A204.1 (cell line): Measurements from ENCODE around the gene RECK.
"Not testable (repeated sequence)": the region's sequence is repeated elsewhere in the genome, so short reads cannot be mapped to it uniquely, and the experiment has no call there.

Experiments
- FAIRE-seq: peaks from 2 replicates; lab custom pipeline; 2012; peaks lifted over from hg19 to GRCh38; lab: Jason Lieb, UNC

RECK gene

GRCh38 chr9:36160126-36160525 is 123.4 kb downstream of the RECK start:
- not testable (repeated sequence) for FAIRE-seq

- no peak for FAIRE-seq
These were observed 124.5 kb downstream of the RECK start for GRCh38 chr9:36161187-36161586.

- FAIRE-seq, result no peak
These were observed 125.6 kb downstream of the RECK start for GRCh38 chr9:36162211-36162738.

DNA sequence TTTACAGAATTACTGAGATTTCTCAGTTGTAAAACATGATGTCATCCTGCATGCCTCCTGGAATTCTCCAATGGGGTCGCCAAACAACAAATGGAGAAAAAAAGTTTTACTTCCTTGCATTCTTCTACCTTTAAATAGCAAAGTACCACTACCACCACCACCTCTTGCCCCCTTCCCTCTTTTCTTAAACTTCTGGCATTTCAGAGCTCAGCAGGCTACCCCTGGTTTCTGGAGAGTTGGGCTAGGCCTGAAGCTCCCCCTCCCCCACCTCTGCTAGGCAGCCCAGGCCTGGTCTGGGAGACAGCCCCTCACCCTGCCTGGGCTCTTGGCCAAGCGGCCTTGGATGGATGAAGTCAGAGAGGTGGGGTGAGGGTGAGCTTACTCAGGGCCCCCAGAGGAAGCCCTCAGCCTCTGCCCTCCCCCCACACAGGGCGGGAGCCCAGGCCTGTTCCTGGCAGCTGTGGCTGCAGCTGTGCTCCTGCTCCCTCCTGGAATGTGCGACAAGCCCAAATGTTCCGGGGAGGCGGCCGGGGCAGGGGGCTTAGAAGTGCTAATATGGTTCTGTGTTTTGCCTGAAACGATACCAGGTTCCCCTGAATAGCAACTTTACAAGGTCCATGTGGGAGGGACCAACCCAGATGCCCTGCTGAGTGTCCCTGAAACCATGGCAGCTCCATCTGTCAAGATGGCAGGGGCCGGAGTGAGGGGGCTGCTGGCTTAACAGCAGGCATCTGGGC is 126.5 kb downstream of the RECK start:
- FAIRE-seq, result no peak

DNA sequence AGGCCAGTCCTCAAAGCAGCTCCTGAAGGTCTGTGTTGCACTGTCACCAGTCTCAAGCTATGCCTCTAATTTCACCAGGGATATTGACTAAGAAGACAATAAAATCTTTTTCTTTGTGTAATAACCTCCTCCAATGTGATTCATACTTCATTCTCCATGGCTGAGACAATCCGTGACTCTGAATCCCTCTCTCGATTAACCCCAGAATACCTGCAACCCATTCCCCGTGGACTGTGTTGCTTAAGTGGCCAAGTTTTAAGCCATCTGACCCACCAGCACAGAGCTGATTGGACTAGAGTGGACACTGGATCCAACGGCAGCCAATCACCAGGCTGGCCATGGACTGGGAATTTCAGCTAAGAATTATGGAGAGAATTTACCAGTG is 127.1 kb downstream of the RECK start:
- no peak for FAIRE-seq

- no peak for FAIRE-seq
These were observed 127.7 kb downstream of the RECK start for GRCh38 chr9:36164372-36164771.

DNA sequence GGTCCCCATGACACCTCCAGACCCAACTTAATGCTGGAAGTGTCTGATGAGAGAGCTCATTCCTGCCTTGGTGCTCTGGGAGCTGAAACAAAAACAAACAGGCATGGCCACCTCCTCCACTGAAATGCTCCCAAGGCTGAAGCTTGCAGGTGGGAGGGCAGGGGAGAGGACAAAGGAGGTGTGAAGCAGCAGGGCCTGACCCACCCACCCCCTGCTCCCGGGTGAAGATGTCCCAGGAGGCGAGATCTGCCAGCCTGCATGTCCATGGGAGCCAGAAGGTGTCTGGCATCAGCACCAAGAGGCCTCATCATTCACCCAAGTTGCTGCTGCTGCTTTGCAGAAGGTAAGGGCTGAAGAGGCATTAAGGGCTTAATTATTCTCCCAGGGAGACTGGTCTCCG is 128.3 kb downstream of the RECK start:
- FAIRE-seq, result no peak

DNA sequence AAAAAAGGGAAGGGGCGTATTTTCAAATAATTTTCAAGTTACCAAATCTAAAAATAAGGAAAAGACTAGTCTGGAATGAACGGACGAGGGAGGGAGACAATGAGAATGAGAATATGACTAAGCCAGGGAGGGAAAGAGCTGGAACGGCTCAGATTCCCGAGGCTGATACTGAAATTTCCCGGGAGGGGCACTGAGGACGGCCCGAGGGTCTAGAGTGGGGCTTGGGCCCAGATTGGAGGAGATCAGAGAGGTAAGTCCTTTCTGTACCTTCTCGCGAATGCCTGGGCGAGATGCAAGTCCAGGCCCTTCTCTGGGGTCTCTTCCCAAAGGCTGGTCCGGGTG is 129.1 kb downstream of the RECK start:
- FAIRE-seq, result no peak

DNA sequence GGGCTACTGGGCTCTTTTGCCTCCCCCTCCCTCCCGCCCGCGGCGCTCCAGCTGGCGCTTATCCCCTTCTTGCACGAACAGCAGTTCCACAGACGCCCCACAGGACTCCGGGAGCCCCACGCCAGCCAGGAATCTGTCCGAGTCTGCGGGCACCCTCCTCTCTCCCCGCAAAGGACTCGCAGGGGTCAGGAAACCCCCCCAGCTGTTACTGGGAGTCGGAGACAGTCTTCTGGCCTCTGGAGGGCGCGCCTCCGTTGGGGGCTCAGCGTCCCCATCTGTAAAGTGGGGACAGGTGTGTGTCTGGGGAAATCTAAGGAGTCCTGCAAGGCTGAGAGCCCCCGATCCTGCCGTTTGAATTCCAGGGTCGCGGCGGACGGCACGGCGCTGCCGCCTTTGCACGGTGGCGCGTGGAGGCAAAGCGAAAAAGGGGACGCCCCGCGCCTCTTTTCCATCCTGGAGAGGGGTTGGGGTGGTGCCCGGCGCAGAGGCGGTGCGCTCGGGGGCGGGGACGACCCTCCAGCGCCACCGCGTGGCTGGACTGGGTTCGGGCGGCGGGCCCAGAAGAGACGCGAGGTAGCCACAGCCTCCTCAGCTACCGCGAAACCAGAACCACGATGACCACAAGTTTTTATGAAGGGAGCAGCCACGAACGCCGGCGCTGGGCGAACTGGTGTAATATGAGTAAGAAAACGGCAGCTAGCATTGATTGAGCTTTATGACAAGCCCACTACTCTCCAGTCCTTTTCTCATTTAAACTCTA is 129.6 kb downstream of the RECK start:
- no peak for FAIRE-seq

DNA sequence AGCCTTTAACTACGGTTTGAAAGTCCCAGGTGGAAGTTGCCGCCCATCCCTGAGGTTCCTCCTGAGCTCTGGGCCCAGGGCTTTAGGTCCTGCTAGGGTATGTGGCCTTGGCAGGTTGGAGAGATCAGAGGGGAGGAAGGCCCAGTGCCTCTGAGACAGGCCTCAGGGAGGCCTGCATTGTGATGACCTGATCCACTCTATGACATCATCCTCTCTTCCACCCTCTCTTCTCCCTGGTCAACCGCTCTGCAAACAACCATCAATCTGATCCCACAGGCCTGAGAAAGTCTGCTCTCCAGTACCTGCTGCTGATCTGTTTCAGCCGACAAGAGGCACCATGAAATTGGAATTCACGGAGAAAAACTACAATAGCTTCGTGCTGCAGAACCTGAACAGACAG is 132.5 kb downstream of the RECK start, which contains the start of gene CCIN:
Gene CCIN, plus strand, starts transcription at position 223 of the 400 bp plus-strand sequence. Its CDS starts 115 bp downstream, at position 338.
- no peak for FAIRE-seq

- FAIRE-seq, result no peak
These were observed 133.0 kb downstream of the RECK start for GRCh38 chr9:36169708-36170107.

GRCh38 chr9:36170531-36170930 is 133.8 kb downstream of the RECK start:
- FAIRE-seq, result no peak

GRCh38 chr9:36173861-36174260 is 137.1 kb downstream of the RECK start:
- FAIRE-seq, result no peak
